ENCODE results near the gene GSTO2. TPM values are rescaled to one million over a fixed set of nuclear protein-coding genes. Genes with fewer than 3 reads are reported as not detected.

Gene GSTO2
- total RNA-seq, 1 donor from 2014 or later, result 0.58 TPM

- no peak overlapping the region for H3K27ac Mint-ChIP-seq (ENCODE audit: unreplicated experiment)
- H3K27me3 Mint-ChIP-seq (ENCODE audit: low read depth), result peaks cover 49% of the 10 kb centered on the region
- no peaks in the 10 kb centered on the region for H3K36me3 Mint-ChIP-seq (ENCODE audit: low read depth)
- no peak for TF ChIP-seq CTCF (conservative IDR thresholded peaks at IDR 0.05)
- no peaks in the 10 kb centered on the region for H3K9me3 Mint-ChIP-seq
- DNase-seq (ENCODE audit: low read depth, low spot score), result no peak
- no peak overlapping the region for H3K4me3 Mint-ChIP-seq
- peaks cover 6% of the 10 kb centered on the region for H3K4me1 Mint-ChIP-seq
These were observed 18.0 kb downstream of the GSTO2 start for GRCh38 chr10:104286939-104287338.

DNA sequence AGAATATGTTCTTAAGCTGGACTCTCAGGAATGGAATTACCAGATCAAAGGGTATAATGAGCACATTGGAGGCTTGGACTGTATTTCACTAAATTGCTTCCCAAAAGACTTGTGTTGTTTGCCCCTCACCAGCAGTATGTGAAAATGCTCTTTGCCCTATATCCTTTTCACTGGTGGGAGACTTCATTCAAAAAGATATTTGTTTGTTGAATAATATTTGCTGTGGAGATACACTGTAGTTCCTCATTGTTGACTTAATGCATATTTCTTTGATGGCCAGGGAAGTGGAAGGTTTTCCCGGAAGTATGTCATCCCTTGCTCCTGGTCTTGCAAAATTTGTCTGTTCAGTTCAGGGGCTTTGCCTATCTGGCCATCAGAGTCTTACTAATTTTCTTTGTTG, 19.4 kb downstream of the GSTO2 start:
- Mint-ChIP-seq H3K4me3 (no peak overlapping the region), H3K27ac (ENCODE audit: unreplicated experiment) (no peak overlapping the region), H3K9me3 (no peaks in the 10 kb centered on the region), H3K27me3 (ENCODE audit: low read depth) (peaks cover 44% of the 10 kb centered on the region), H3K4me1 (peaks cover 6% of the 10 kb centered on the region), H3K36me3 (ENCODE audit: low read depth) (no peaks in the 10 kb centered on the region)
- TF ChIP-seq CTCF (conservative IDR thresholded peaks at IDR 0.05), result no peak
- no peak for DNase-seq (ENCODE audit: low read depth, low spot score)

- H3K27ac Mint-ChIP-seq (ENCODE audit: unreplicated experiment), result no peak overlapping the region
- no peak overlapping the region for H3K4me3 Mint-ChIP-seq
- H3K36me3 Mint-ChIP-seq (ENCODE audit: low read depth), result no peaks in the 10 kb centered on the region
- peak; percentile 88 for DNase-seq (ENCODE audit: low read depth, low spot score)
- H3K27me3 Mint-ChIP-seq (ENCODE audit: low read depth), result peaks cover 54% of the 10 kb centered on the region
- peaks cover 6% of the 10 kb centered on the region for H3K4me1 Mint-ChIP-seq
- TF ChIP-seq CTCF (conservative IDR thresholded peaks at IDR 0.05), result peak; percentile 100
- H3K9me3 Mint-ChIP-seq, result no peaks in the 10 kb centered on the region
These were observed 22.5 kb downstream of the GSTO2 start for GRCh38 chr10:104291439-104291951.

GRCh38 chr10:104293011-104293410, 24.0 kb downstream of the GSTO2 start:
- H3K9me3 Mint-ChIP-seq, result no peaks in the 10 kb centered on the region
- no peak for DNase-seq (ENCODE audit: low read depth, low spot score)
- TF ChIP-seq CTCF (conservative IDR thresholded peaks at IDR 0.05), result no peak
- no peak overlapping the region for H3K27ac Mint-ChIP-seq (ENCODE audit: unreplicated experiment)
- H3K4me1 Mint-ChIP-seq, result peaks cover 6% of the 10 kb centered on the region
- peaks cover 52% of the 10 kb centered on the region for H3K27me3 Mint-ChIP-seq (ENCODE audit: low read depth)
- H3K36me3 Mint-ChIP-seq (ENCODE audit: low read depth), result no peaks in the 10 kb centered on the region
- H3K4me3 Mint-ChIP-seq, result no peak overlapping the region

DNA sequence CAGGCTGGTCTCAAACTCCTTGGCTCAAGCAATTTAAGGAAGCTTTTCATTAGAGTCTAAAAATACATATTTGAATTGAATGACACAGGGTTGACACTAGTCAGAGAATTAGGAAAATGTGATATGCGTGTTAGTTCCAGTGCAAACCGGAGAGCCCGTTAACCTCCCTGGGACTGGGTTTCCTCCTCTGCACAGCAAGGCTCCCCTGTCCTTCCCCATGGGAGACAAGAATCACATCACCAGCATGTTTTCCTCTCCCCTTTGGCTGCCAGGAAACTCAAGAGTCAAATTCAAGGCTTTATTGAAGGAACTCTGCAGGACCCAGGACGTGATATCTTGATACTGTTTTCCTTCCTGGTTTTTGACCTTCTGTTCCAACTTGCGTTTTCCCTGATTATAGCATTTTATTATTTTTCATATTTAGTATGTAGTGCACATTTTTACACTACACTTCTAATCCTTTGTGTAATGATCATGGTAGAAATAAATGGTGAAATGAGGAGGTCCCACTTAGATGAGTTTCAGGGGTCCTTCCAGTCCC, 24.9 kb downstream of the GSTO2 start:
- Mint-ChIP-seq H3K36me3 (ENCODE audit: low read depth) (no peaks in the 10 kb centered on the region), H3K27ac (ENCODE audit: unreplicated experiment) (no peak overlapping the region), H3K27me3 (ENCODE audit: low read depth) (peaks cover 44% of the 10 kb centered on the region), H3K4me3 (no peak overlapping the region), H3K4me1 (peaks cover 6% of the 10 kb centered on the region), H3K9me3 (no peaks in the 10 kb centered on the region)
- no peak for DNase-seq (ENCODE audit: low read depth, low spot score)
- TF ChIP-seq CTCF (conservative IDR thresholded peaks at IDR 0.05), result no peak
